Measurements from ENCODE around the gene TYR. TPM values are rescaled to one million over a fixed set of nuclear protein-coding genes. Genes with fewer than 3 reads are reported as not detected.

Gene TYR
- total RNA-seq, 2 experiments from 2014 or later, result not detected

DNA sequence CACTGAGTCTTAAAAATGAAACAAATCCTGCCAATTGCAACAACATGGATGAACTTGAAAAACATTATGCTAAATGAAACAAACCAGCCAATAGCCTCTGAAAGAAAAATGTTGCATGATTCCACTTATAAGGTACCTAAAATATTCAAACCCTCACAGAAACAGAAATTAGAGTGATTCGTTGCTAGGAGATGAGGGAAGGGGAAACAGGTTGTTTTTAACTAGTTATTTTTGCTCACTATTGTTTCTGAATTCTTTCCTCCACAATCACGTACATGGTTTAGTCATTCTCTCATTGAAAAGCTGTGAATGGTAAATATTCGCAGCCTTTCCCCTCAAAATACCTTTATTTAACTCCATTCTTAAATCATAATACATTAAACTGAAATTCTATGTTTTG, 14.0 kb upstream of the TYR start:
- H3K9me3 Mint-ChIP-seq, result no peaks in the 10 kb centered on the region
- CTCF ChIA-PET, result no interaction called here
- H3K27ac Mint-ChIP-seq, result no peak overlapping the region
- TF ChIP-seq, protein P1, sequence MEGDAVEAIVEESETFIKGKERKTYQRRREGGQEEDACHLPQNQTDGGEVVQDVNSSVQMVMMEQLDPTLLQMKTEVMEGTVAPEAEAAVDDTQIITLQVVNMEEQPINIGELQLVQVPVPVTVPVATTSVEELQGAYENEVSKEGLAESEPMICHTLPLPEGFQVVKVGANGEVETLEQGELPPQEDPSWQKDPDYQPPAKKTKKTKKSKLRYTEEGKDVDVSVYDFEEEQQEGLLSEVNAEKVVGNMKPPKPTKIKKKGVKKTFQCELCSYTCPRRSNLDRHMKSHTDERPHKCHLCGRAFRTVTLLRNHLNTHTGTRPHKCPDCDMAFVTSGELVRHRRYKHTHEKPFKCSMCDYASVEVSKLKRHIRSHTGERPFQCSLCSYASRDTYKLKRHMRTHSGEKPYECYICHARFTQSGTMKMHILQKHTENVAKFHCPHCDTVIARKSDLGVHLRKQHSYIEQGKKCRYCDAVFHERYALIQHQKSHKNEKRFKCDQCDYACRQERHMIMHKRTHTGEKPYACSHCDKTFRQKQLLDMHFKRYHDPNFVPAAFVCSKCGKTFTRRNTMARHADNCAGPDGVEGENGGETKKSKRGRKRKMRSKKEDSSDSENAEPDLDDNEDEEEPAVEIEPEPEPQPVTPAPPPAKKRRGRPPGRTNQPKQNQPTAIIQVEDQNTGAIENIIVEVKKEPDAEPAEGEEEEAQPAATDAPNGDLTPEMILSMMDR (IDR thresholded peaks at IDR 0.05), result no peak
- no peaks in the 10 kb centered on the region for H3K4me1 Mint-ChIP-seq (ENCODE audit: low read depth)
- POLR2A ChIA-PET, result no interaction called here
- no peak overlapping the region for H3K4me3 Mint-ChIP-seq
- intact Hi-C loops (cut with micrococcal nuclease), result no loop called here
- H3K36me3 Mint-ChIP-seq (ENCODE audit: low read depth), result no peaks in the 10 kb centered on the region
- ATAC-seq (no peak), DNase-seq (no peak)
- H3K27me3 Mint-ChIP-seq, result peaks cover 1% of the 10 kb centered on the region

DNA sequence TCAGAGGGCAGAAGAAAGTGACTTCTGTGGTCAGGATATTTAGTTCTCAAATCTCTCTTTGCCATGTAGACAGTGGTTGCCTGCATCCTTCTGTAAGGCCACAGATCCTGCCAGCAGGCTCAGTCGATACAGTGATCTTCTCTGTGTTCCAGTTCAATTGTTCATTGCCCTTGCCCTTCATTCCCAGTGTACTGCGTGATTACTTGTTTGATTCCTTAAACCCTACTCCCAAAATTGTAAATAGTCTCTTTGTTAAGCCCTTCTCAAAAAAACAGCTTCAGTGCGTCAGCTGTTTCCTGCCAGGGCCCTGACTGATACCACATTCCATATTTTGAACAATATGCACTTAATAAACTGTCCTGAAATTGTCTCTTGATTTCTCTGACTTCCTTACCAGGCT, 9.3 kb upstream of the TYR start:
- CTCF ChIA-PET, result no interaction called here
- DNase-seq (no peak), ATAC-seq (no peak)
- peaks cover 3% of the 10 kb centered on the region for H3K27me3 Mint-ChIP-seq
- POLR2A ChIA-PET, result no interaction called here
- H3K36me3 Mint-ChIP-seq (ENCODE audit: low read depth), result no peaks in the 10 kb centered on the region
- TF ChIP-seq, protein P1 (IDR thresholded peaks at IDR 0.05), result no peak
- intact Hi-C loops (cut with micrococcal nuclease), result no loop called here
- H3K4me1 Mint-ChIP-seq (ENCODE audit: low read depth), result no peaks in the 10 kb centered on the region
- H3K27ac Mint-ChIP-seq, result no peak overlapping the region
- no peak overlapping the region for H3K4me3 Mint-ChIP-seq
- no peaks in the 10 kb centered on the region for H3K9me3 Mint-ChIP-seq

DNA sequence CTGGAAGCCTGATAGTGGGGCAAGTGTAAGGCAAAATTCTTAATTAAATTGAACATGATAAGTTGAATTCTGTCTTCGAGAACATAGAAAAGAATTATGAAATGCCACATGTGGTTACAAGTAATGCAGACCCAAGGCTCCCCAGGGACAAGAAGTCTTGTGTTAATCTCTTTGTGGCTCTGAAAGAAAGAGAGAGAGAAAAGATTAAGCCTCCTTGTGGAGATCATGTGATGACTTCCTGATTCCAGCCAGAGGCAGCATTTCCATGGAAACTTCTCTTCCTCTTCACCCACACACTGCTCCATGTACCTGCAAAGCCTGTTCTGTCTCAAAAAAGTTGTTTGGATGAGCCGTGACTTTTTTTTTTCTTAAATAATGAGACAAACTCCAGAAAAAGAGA, 1.9 kb upstream of the TYR start:
- no peaks in the 10 kb centered on the region for H3K36me3 Mint-ChIP-seq (ENCODE audit: low read depth)
- H3K4me1 Mint-ChIP-seq (ENCODE audit: low read depth), result no peaks in the 10 kb centered on the region
- no peak overlapping the region for H3K27ac Mint-ChIP-seq
- DNase-seq (no peak), ATAC-seq (no peak)
- peaks cover 2% of the 10 kb centered on the region for H3K27me3 Mint-ChIP-seq
- no peaks in the 10 kb centered on the region for H3K9me3 Mint-ChIP-seq
- H3K4me3 Mint-ChIP-seq, result no peak overlapping the region
- POLR2A ChIA-PET, result no interaction called here
- TF ChIP-seq, protein P1 (IDR thresholded peaks at IDR 0.05), result no peak
- CTCF ChIA-PET, result no interaction called here
- intact Hi-C loops (cut with micrococcal nuclease), result no loop called here

DNA sequence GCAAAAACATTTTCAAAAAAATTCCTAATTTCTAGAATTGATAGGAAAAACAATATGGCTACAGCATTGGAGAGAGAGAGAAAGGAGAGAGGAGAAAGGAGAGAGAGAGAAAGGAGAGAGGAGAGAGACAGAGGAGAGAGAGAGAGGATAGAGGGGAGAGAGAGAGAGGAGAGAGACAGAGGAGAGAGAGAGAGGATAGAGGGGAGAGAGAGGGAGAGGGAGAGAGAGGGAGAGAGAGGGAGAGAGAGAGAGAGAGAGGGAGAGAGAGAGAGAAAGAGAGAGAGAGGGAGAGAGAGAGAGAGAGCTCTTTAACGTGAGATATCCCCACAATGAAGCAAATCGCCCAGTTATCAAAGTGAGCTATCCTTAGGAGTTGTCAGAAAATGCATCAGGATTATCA, 737 bp upstream of the TYR start:
- no peak overlapping the region for H3K4me3 Mint-ChIP-seq
- H3K27ac Mint-ChIP-seq, result no peak overlapping the region
- no peaks in the 10 kb centered on the region for H3K27me3 Mint-ChIP-seq
- TF ChIP-seq, protein P1 (IDR thresholded peaks at IDR 0.05), result no peak
- POLR2A ChIA-PET, result no interaction called here
- no peak for ATAC-seq
- no peaks in the 10 kb centered on the region for H3K9me3 Mint-ChIP-seq
- no peak for DNase-seq
- no peaks in the 10 kb centered on the region for H3K36me3 Mint-ChIP-seq (ENCODE audit: low read depth)
- CTCF ChIA-PET, result no interaction called here
- H3K4me1 Mint-ChIP-seq (ENCODE audit: low read depth), result peaks cover 2% of the 10 kb centered on the region
- intact Hi-C loops (cut with micrococcal nuclease), result no loop called here

DNA sequence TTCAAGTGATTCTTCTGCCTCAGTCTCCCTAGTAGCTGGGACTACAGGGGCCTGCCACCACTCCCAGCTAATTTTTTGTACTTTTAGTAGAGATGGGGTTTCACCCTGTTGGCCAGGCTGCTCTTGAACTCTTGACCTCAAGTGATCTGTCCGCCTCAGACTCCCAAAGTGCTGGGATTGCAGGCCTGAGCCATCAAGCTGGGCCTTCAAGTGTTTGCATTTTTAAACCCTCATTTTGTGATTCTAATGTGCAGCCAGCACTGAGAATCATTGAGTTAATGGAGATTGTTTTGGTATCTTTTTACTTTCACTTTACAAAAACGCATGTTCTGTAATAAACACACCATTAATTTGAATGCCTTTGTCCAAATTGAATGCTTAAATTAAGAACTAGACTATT, 3.4 kb downstream of the TYR start:
- H3K4me1 Mint-ChIP-seq (ENCODE audit: low read depth), result peaks cover 2% of the 10 kb centered on the region
- no peaks in the 10 kb centered on the region for H3K27me3 Mint-ChIP-seq
- ATAC-seq, result no peak
- H3K9me3 Mint-ChIP-seq, result no peaks in the 10 kb centered on the region
- ChIA-PET CTCF (no interaction called here), POLR2A (no interaction called here)
- H3K27ac Mint-ChIP-seq, result no peak overlapping the region
- TF ChIP-seq, protein P1 (IDR thresholded peaks at IDR 0.05), result no peak
- H3K36me3 Mint-ChIP-seq (ENCODE audit: low read depth), result no peaks in the 10 kb centered on the region
- H3K4me3 Mint-ChIP-seq, result no peak overlapping the region
- intact Hi-C loops (cut with micrococcal nuclease), result no loop called here
- no peak for DNase-seq

Measured in activated CD8-positive, alpha-beta T cell treated with anti-CD3 and anti-CD28 coated beads for 36 hours (primary cell).